GM19324 (cell line): Measurements from ENCODE around the gene BAIAP2L1.
"Not testable (repeated sequence)": the region's sequence is repeated elsewhere in the genome, so short reads cannot be mapped to it uniquely, and the experiment has no call there.

Experiments used
- ATAC-seq: cut with Tn5 transposase; IDR thresholded peaks from one replicate; pipeline ENCODE4 v1.9.1; 2021; ENCODE audit warnings: mild to moderate bottlenecking, moderate library complexity; ENCODE audit not compliant: unreplicated experiment, low FRiP score

BAIAP2L1 gene

DNA sequence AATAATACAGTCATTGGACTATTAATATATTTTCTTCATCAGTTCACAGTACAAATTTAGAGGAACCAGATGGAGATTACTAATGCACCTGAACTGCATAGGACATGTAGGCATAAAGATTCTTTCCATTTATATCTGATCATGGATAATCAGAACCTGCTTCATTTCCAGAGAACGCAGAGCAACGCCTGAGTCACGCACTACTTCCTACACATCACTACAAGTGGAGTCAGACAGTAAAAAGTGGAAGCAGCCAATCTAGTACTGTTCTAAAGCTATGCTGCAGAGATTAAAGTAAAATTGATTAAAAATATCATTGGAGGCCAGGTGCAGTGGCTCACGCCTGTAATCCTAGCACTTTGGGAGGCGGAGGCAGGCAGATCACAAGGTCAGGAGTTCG lies 76.1 kb downstream of the BAIAP2L1 start:
- no peak for ATAC-seq

GRCh38 chr7:98323597-98324322 lies 77.1 kb downstream of the BAIAP2L1 start:
- no peak for ATAC-seq

- ATAC-seq, result no peak
Observed at GRCh38 chr7:98322331-98323270, 78.3 kb downstream of the BAIAP2L1 start.

DNA sequence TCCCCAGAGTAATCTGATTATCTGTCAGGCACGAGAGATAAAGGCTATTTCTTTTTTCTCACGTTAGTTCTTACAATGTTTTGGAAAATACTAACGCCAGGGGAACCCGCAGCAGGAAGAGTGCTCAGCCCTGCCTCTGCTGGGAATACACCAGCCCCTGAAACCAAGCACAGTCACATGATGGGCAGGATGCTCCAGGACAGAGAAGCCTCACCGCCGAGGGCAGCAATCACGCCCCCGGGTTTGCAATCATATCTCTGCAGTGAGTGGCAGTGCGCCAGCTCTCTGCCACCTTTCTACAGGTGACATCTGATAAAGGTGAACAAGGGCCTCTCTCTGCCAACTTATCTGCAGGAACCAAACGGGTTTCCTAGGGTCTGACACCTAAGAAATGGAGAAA lies 79.6 kb downstream of the BAIAP2L1 start:
- no peak for ATAC-seq

GRCh38 chr7:98319176-98319575 lies 81.7 kb downstream of the BAIAP2L1 start:
- no peak for ATAC-seq

DNA sequence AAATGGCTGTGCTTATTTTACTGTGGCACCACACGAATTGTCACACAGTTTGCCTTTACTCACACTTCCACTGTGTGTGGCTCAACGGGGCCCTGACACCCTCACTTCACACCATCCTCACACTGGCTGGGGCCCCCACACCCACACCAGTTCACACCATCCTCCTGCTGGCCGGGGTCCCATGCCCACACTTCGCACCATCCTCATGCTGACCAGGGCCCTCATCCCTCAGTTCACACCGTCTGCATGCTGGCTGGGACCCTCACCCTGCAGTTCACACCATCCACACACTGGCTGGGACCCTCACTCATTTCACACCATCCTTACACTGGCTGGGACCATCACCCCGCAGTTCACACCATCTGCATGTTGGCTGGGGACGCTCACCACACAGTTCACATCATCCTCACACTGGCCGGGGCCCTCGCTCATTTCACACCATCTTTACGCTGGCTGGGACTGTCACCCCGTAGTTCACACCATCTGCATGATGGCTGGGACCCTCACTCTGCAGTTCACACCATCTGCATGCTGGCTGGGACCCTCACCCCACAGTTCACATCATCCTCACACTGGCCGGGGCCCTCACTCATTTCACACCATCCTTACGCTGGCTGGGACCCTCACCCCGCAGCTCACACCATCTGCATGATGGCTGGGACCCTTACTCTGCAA lies 83.4 kb downstream of the BAIAP2L1 start:
- no peak for ATAC-seq

DNA sequence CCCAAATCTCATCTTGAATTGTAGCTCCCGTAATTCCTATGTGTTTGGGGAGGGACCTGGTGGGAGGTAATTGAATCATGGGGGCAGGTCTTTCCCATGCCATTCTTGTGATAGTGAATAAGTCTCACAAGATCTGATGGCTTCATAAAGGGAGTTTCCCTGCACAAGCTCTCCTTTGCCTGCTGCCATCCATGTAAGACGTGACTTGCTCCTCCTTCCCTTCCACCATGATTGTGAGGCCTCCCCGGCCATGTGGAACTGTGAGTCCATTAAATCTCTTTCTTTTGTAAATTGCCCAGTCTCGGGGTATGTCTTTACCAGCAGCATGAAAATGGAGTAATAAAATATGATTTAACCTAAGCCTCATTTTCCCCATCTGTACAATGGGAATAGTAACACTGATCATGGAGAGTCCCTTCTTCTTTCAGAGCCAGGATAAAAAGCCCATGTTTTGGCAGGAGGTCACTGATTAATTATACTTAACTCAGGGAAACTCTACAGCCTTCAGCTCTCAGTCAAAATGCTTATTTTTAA lies 84.8 kb downstream of the BAIAP2L1 start:
- ATAC-seq, result not testable (repeated sequence)

DNA sequence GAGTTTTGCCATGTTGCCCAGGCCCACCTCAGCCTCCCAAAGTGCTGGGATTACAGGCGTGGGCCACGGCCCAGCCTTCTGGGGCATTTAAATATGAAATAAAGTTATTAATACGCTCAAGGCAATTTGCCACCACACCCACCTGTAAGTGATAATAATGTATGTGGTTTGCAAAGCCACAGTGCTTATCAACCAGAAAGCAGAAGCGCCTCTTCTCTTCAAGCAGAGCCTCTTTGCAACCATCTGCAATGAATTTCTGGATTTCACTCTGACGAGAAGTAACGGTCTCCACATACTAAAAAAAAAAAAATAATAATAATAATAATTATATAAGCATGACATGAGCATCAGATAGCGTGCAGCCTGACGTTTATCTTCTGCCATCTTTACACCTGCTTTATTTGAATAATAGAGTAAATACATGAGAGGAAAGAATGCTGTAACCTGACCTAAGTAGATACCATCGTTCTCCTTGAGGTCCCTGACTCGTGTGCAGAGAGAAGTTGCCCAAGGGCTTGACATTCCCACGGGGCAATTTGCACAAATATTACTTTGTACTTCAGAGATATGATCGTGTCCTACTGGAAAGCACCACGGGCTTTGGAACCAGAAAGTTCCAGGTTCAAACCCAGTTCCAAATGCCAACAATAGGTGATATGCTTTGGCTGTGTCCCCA lies 85.4 kb downstream of the BAIAP2L1 start:
- ATAC-seq, result no peak

DNA sequence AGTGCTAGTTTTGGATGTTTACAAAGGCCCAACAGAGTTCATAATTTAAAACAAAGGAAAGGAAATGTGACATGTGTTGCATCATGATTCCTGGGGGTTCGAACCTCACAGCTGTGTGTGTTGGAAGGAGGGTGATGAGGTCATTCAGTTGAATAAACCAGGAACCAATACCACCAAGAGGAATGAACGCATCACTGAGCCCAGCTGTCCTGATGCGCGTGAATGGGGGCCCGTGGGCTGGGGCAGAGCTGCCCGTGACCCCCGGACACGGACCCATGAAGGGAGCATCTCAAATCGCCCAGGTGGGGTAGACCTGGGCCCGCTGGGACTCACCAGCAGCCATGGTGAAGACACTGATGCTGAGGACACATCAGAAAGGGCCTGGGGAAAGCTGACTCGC lies 86.4 kb downstream of the BAIAP2L1 start:
- no peak for ATAC-seq

- ATAC-seq, result no peak
Observed at GRCh38 chr7:98312201-98312600, 88.7 kb downstream of the BAIAP2L1 start.

DNA sequence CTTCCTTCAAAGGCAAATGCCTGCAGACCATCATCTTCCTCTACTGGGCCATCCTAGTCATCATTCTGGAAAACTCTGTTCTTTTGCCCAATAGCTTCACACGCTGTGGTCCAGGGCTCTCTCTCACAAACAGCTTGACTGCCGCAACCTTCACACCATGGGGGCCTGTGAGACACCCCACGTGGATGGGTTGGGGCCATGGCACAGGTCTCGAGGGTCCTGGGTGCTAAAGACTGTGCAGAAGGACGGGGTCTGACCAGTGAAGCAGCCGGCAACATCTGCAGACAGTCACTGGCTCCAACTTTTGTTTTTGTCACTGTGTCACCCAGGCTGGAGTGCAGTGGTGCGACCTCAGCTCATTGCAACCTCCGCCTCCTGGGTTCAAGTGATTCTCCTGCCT lies 91.3 kb downstream of the BAIAP2L1 start:
- ATAC-seq, result no peak

DNA sequence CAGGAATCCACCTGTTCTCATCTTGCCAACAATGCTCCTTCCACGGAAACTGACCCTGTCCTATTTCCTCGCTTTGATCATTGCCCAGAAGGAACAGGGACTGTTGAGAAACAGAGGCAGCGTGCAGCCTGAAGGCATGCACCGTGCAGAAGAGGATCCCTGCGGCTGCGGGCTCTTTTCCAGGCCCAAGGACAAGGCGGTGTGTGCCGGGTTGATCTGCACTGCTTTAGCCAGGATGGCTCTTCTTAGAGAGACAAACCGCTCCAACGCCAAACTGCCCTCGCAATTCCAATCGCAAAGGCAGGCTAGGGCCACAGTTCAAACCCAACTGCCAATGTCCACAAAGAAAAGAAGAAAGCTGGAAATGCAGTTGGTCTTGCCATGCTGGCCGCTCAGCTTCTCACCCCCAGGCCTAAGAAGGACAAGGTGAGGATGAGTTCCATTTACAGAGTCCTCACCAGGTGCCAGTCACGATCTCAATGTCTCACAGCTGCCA lies 92.9 kb downstream of the BAIAP2L1 start:
- no peak for ATAC-seq

- no peak for ATAC-seq
Observed at GRCh38 chr7:98305951-98306535, 94.8 kb downstream of the BAIAP2L1 start.

- no peak for ATAC-seq
Observed at GRCh38 chr7:98303906-98304305, 97.0 kb downstream of the BAIAP2L1 start.

DNA sequence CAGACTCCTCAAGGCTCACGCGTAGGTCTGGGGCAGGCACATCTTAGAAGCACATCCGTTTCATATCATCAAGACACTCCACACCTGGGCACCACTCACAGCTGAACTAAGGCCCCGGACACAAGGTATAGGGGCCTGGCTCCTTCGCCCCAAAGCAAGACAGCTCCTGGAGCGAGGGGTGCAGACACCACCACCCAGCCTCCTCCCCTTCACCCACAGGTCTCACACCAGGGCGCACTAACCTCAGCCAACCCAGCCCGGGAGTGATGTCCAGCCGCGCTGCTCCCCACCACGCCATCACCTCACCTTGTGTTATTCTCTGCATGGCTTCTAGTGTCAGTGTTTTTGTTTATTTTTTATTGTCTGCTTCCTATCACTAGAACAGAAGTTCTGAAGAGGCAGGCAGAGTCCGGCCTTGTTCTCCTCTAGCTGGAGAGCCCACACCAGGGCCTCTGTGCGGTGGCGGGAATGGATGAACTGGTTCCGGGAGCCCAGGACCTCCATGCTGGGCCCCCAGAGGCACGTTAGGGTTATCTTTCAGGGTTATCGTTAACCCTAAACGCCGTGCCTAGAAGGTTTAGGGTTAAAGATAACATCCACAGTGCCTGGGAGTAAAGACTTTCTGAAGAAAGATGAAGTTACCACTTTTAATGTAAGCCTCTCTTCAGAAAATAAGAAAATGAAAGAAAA lies 97.6 kb downstream of the BAIAP2L1 start:
- ATAC-seq, result no peak

GRCh38 chr7:98301693-98302470 lies 99.0 kb downstream of the BAIAP2L1 start:
- ATAC-seq, result no peak

DNA sequence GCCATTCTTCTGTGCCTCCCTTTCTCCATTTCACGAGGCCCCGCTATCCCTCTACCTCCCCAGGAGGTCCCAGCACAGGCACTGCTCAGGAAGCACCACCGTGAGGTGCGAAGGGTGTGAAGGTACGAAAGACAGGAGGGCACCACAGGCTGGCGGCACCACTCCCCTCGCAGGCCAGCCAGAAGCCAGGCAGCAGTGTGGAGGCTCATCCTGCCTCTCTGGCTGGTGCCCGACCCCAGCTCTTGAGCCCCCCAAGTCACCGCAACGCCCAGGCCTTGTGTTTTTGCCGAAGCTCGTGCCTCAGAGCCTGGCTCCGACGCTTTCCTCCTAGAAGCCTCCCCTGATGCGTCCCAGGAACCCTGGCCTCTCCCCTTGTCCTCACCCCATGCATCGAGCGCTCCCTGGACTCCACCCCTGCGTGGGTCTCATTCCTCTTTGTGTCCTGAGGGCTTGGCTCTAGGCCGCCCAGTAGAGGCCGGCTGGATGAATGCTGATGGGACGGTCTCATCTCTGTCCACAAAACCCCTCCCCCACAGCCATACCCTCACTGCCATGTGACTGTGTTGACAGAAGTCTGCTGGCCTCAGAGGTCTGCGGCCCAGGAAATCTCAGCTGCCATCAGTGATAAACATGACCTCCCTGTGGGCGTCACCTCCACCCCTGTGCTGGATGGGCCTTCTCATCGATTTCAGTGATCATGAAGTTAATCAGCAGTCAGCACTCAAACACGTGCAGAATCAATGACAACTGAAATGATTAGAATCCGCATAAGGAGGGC lies 100.1 kb downstream of the BAIAP2L1 start:
- ATAC-seq, result no peak
